H7 (cell line): ENCODE results near the gene E4F1. TPM values are rescaled to one million over a fixed set of nuclear protein-coding genes. Genes with fewer than 3 reads are reported as not detected.
A peak's percentile ranks its signal among the peaks of the same experiment; 100 is the strongest.
"Not testable (repeated sequence)": the region's sequence is repeated elsewhere in the genome, so short reads cannot be mapped to it uniquely, and the experiment has no call there.

Experiments
- DNase-seq: peaks from one replicate; pipeline ENCODE4 v3.0.0; 2012
- H3K27me3 ChIP-seq: 2 replicates; pipeline ENCODE4 v1.6.0; 2011; ENCODE audit warnings: mild to moderate bottlenecking, low read length; ENCODE audit not compliant: control insufficient read depth, insufficient read depth
- H3K36me3 ChIP-seq: replicated peaks from 2 replicates; pipeline ENCODE4 v1.5.1; 2011; ENCODE audit warnings: low read length; ENCODE audit not compliant: control insufficient read depth, insufficient read depth
- H3K4me3 ChIP-seq: 2 replicates; pipeline ENCODE4 v1.5.1; 2011; ENCODE audit warnings: low read depth, mild to moderate bottlenecking, control low read depth, low read length, moderate library complexity; ENCODE audit not compliant: insufficient read depth
- total RNA-seq: library from RNA; depleted of rRNA; stranded (reverse); fragments of >200 nt; shearing (Covaris generic); gene quantifications from 2 replicates; pipeline ENCODE4 v1.2.3, GENCODE V29; 2014

E4F1 gene
- total RNA-seq, 1 experiment from 2014 or later = 36.8 TPM

DNA sequence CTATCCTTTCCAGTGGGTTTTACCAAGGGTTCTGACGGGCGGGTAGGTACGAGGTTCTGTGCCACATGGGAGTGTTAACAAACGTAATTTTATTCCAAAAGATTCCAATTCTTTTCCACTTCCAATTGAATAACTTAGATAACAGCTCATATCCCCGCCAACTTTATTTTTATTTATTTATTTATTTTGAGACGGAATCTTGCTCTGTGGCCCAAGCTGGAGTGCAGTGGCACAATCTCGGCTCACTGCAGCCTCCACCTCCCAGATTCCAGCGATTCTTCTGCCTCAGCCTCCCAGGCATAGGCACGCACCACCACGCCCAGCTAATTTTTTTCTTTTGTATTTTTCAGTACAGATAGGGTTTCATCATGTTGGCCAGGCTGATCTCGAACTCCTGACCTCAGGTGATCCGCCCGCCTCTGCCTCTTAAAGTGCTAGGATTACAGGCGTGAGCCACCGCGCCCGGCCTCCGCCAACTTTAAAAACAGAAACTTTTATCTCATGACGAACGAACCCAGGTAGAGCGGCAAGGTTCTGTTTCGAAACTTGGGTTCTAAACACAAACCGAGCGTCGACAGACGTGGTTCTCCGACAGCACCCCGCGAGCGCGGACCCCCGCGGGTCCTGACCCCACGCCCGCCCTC lies 27.4 kb downstream of the E4F1 start:
- H3K27me3 ChIP-seq = no peaks in the 10 kb centered on the region
- peak overlapping the region; percentile 79 for H3K4me3 ChIP-seq
- H3K36me3 ChIP-seq = peaks cover 22% of the 10 kb centered on the region
- no peak for DNase-seq

DNA sequence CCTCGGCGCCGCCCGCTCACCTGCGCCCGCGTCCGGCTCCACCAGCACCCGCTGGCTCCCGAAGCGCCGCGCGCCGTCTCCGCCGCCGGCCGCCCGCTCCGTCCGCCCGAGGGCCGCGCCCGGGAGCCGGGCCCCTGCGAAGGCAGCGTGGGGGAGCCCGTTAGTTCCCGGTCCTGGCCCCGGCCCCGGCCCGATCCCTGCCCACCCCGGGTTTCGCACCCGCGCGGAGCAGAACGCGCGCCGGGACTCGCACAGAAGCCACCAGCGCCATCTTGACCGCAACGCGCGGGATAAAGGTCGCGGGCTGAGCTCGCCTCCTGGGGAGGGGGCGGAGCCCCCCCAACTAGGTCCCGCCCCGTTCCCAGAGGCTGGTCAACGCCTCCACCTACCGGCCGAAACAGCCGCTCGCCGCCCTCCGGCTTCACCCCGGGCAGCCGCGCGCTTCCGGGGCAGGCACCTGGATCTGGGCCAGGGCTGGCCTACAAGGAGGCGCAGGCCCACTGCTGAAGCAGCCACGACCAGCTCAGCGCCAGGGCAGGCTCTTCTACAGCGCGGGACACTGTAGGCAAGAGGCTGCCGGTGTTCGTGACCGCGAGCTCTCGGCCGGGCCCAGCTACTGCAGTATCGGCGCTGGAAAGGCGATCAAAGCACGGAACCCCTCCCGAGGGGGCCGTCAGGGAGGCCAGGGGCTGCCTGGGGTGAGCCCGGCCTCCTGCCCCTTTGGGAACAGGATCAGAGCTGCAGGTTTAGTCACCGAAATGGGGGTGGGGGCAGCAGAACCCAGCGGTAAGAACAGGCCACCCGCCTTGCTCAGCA lies 28.1 kb downstream of the E4F1 start, which contains the start of gene ECI1:
Gene ECI1 (minus strand): TSS at position 292 of the 816 bp plus-strand sequence. CDS start 21 bp downstream, at position 271.
- peak within 1 kb of the TSS; percentile 79 for H3K4me3 ChIP-seq
- DNase-seq = peak; percentile 100
- H3K36me3 ChIP-seq = peaks cover 23% of the 10 kb centered on the region
- no peaks in the 10 kb centered on the region for H3K27me3 ChIP-seq

DNA sequence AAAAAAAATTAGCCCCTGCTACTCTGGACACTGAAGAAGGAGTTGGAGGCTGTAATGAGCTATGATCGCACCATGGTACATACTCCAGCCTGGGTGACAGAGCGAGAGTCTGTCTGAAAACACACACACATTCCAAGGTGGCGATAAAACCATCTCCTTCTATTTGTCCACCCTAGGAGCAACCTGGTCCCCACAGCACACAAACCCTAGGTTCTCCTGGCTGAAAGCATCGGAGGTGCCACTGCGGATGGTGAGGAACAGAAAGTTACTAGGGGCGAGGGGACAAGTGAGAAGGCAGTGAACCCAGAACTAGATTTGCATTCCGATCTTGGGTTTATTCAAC lies 29.4 kb downstream of the E4F1 start:
- peak; percentile 42 for DNase-seq
- Histone ChIP-seq H3K4me3 (no peak overlapping the region), H3K27me3 (no peaks in the 10 kb centered on the region), H3K36me3 (peaks cover 33% of the 10 kb centered on the region)

DNA sequence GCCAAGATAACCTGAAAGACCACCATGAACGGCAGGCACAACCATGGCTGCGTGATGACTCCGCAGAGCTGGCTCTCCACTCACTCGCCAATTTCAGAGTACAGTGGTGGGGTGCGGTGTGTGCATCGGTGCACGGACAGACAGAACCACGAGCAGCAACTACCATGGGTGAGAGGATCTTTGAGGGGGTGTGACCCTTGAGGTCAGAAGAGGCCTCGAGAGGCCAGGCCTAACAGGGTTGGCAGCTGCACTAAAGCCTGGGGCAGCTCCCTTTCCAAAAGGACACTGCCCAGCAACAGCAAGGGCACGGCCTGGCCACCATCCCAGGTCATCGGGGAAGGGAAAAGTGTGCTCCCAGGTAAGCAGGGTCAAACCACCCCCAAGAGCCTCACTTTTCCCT lies 29.9 kb downstream of the E4F1 start:
- Histone ChIP-seq H3K36me3 (peaks cover 36% of the 10 kb centered on the region), H3K4me3 (no peak overlapping the region), H3K27me3 (no peaks in the 10 kb centered on the region)
- DNase-seq = peak; percentile 24

DNA sequence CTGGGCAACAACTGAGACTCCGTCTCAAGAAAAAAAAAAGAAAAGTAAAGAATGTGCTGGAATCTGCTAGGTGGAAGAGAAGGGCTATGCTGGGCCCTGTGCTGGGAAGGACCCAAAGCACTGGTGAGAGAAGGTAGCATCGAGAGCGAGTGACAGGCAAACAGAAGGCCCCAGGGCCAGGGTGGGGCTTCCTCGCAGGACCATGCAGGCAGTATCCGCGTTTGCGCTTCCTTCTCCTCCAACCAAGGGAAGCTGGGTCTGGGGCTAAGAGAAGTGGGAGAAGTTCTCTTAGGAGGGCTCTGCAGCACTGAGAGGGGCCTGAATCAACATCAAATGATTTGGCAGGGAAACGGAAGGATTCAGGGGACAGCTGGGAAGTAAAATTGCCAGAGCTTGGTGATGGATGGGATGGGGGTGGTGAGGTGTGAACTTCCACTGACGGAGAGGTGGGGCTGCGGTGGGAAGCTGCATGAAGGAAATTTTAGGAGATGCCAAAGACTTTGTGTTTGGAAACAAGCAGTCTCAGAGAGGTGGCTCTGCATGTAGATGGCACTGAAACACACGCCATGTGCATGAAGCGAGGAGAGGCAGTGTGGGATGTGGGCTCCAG lies 33.2 kb downstream of the E4F1 start:
- no peak overlapping the region for H3K4me3 ChIP-seq
- DNase-seq = peak; percentile 24
- H3K36me3 ChIP-seq = peaks cover 51% of the 10 kb centered on the region

DNA sequence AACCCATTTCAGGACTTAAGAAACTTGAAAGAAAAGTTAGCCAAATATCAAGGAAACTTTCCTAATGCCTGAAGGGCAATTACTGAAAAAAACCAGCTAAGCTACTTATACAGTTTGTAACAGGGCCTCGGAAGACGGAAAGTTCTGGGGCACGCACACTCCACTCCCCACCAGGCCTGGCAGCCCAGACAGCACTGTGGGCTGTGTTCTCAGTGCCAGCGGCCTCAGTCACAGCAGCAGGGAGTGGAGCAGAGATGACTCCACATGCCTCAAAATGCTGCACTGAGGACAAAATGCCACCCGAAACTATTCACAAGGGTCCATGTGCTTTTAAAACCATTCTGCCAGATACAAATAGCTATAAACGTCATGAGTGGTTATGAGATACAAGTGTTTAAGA lies 34.3 kb downstream of the E4F1 start:
- no peak for DNase-seq
- H3K27me3 ChIP-seq = no peaks in the 10 kb centered on the region
- no peak overlapping the region for H3K4me3 ChIP-seq
- H3K36me3 ChIP-seq = peaks cover 62% of the 10 kb centered on the region

More for the DNA sequence above, 33.2 kb downstream of the E4F1 start:
- H3K27me3 ChIP-seq = no peaks in the 10 kb centered on the region

DNA sequence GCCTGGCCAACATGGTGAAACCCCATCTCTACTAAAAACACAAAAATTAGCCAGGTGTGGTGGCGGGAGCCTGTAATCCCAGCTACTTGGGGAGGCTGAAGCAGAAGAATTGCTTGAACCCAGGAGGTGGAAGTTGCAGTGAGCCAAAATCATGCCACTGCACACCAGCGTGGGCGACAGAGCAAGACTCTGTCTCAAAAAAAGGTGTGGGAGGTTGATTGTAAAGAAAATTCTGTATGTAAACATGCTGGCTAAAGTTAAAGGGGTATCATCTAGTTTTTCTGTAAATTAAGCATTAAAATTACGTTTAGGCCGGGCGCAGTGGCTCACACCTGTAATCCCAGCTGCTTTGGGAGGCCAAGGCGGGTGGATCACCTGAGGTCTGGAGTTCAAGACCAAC lies 35.1 kb downstream of the E4F1 start:
- H3K27me3 ChIP-seq, H3K4me3 ChIP-seq, DNase-seq: not testable (repeated sequence)
- H3K36me3 ChIP-seq = peaks cover 65% of the 10 kb centered on the region

DNA sequence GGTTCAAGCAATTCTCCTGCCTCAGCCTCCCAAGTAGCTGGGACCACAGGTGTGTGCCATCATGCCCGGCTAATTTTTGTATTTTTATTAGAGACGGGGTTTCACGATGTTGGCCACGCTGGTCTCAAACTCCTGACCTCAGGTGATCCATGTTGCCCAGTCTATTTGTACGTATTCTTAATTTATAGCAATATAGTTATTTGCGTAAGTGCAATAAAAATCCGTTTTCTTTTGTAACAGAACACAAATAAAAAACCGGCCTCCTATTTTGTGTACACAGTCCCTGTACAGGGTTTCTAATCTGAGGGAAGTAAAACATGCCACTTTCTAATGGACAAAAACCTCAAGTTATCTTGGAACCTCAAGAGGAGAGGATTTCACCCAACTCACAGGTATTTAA lies 36.9 kb downstream of the E4F1 start:
- Histone ChIP-seq H3K27me3 (no peaks in the 10 kb centered on the region), H3K4me3 (no peak overlapping the region), H3K36me3 (peaks cover 66% of the 10 kb centered on the region)
- DNase-seq = no peak

DNA sequence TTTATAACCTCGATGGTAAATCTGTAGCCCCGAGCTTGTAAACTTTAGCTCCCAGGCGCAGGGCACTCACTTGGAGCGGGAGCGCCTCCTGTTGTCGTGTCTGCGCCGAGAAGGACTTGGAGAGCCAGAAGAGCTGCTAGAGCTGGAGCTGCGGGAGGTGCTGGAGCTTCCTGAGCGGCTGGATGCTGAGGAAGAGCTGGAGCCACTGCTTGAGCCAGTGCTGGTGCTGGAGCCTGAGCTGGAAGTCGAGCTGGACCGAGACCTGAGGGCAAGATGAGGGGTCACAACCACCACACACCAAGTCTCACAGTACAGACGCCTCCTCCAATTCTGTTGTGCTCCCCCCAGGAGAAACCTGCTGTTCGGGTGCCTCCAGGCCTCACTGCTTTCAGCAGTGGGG lies 39.6 kb downstream of the E4F1 start:
- H3K36me3 ChIP-seq = peaks cover 44% of the 10 kb centered on the region
- H3K27me3 ChIP-seq, H3K4me3 ChIP-seq, DNase-seq: not testable (repeated sequence)

DNA sequence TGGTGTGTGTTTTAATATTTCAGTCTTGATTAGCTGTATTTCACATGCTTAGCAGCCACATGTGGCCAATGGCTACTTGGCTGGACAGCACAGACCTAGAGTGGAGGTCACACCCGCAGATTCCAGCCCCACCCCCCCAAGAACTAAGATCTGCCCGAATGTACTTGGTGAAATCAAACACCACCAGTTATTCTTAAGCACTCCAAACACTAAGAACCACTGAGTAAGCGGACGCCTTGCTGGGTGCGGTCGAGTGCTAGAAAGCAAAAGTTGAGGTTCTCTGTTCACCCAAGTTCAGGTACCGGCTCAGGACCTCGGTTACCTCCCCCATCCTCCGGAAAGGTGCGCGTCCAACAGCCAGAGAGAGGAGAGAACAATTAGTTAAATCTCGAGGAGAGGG lies 43.5 kb downstream of the E4F1 start:
- not testable (repeated sequence) for H3K27me3 ChIP-seq
- DNase-seq = peak; percentile 53
- peak overlapping the region; percentile 93 for H3K4me3 ChIP-seq
- peaks cover 26% of the 10 kb centered on the region for H3K36me3 ChIP-seq

DNA sequence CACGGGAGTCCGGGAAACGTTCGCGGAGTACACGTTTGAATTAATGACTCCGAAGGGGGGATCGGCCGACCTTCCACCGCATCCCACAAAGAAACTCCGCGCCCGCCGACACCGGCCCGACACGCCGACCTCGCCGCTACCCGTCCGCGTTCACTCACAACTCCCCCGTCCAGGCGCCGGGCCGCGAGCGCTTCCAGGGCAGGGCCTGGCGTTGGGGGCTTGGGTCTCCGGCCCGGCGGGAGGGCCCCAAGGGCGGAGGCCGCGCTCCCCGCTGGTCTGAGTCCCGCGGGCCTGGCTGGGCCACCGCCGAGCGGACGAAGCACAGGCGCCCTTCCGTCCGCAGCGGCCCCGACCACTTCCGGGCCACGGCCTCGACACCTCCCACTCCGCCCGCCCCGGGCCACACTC lies 44.1 kb downstream of the E4F1 start:
- not testable (repeated sequence) for H3K27me3 ChIP-seq, DNase-seq
- peak overlapping the region; percentile 93 for H3K4me3 ChIP-seq
- H3K36me3 ChIP-seq = peaks cover 19% of the 10 kb centered on the region

DNA sequence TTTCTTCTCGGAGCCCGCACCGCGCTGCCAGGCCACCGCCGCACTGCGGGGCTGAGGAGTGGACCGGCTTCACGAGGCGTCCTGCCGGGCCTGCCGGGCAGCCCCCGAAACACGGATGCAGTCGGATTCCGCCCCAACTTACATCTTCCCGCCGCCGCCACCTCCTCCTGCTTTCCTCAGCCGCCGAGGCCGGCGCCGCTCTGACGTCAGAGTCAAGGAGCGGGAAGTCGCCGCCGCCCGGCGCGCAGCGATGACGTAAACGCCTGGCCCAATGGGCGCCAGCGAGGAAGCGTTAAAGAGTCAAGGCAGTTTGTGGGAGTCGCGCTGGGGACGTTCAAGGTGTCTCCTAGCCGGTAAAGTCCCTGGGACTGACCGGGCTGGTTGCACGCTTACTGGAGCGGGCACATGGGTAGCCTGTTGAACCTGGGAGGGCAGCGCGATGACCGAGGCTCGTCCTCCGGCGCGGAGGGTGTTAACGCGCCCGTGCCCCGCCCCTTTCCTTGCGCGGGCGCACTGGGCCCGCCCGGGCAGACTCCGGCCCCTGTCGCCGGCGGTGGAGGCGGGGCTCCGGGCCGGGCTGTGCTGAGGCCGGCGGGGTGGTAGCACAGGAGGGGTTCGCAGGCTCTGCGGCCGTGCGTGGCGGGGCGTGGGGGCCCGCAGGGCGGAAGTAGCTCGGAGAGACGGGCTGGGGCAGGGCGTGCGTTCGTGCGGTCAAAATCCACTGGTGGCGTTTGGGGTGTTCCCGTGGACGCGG lies 44.7 kb downstream of the E4F1 start, which contains the start of gene RNPS1:
Gene RNPS1 (minus strand): TSS at position 214 of the 754 bp plus-strand sequence. CDS start 3,483 bp downstream, outside the sequence.
- Histone ChIP-seq H3K36me3 (peaks cover 15% of the 10 kb centered on the region), H3K4me3 (peak within 1 kb of the TSS; percentile 93), H3K27me3 (no peaks in the 10 kb centered on the region; the same call in 1 of the 2 replicates)
- DNase-seq = peak; percentile 100

DNA sequence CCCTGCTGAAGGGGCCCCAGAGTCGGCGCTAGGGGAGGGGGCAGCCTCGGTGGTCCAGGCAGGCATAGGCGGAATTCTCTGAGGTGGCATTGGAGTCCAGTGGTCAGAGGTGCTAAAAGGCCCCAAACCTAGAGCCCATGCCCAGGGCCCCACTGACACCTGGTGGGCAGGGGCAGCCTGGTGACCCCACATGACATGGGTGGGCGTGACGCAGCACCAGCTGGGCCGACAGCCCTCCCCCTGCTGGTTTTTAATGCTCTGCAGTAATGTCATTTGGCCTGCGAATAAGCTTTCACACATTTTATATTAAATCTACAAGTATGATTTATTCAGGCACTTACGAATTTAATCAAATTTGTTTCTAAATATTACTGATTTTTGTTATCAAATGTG lies 46.7 kb downstream of the E4F1 start:
- Histone ChIP-seq H3K27me3 (no peaks in the 10 kb centered on the region; the same call in 1 of the 2 replicates), H3K36me3 (peaks cover 3% of the 10 kb centered on the region), H3K4me3 (no peak overlapping the region)
- no peak for DNase-seq
